ENCODE results near the gene RSPO3.

DNA sequence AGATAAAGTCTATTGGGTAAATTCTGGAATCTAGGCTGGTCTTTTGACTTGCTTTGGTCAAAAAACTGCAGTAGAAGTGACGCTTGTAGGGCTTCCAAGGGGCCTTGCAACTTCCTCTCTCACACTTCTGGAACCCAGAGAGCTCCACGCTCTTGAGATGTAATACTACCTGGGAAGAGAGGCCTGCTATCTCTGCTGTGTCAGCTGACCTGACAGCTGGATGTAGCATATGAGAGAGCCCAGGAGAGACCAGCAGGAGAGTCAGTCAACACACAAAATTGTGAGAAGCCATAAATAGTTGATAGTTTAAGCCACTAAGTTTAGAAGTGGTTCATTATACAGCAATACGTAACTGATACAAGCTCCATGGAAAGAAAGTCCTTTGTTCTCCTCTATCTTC, 7.8 kb upstream of the RSPO3 start:
- TF ChIP-seq GATAD1 (CRISPR knock-in tag; IDR thresholded peaks at IDR 0.05) (no peak), CAMTA2 (CRISPR knock-in tag; IDR thresholded peaks at IDR 0.05; ENCODE audit: borderline replicate concordance) (no peak), DNMT3B (CRISPR knock-in tag; conservative IDR thresholded peaks at IDR 0.05) (no peak), MXI1 (IDR thresholded peaks at IDR 0.05; ENCODE audit: borderline replicate concordance, low read depth, low read length) (no peak), POLR2A (IDR thresholded peaks at IDR 0.05; ENCODE audit: insufficient read depth in 1 of 2, low read depth in 2 of 2, low read length in 2 of 2) (no peak)
- TF ChIP-seq, protein P1, sequence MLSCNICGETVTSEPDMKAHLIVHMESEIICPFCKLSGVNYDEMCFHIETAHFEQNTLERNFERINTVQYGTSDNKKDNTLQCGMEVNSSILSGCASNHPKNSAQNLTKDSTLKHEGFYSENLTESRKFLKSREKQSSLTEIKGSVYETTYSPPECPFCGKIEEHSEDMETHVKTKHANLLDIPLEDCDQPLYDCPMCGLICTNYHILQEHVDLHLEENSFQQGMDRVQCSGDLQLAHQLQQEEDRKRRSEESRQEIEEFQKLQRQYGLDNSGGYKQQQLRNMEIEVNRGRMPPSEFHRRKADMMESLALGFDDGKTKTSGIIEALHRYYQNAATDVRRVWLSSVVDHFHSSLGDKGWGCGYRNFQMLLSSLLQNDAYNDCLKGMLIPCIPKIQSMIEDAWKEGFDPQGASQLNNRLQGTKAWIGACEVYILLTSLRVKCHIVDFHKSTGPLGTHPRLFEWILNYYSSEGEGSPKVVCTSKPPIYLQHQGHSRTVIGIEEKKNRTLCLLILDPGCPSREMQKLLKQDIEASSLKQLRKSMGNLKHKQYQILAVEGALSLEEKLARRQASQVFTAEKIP (CRISPR knock-in tag; IDR thresholded peaks at IDR 0.05; ENCODE audit: borderline replicate concordance): no peak
- TF ChIP-seq, protein P2, sequence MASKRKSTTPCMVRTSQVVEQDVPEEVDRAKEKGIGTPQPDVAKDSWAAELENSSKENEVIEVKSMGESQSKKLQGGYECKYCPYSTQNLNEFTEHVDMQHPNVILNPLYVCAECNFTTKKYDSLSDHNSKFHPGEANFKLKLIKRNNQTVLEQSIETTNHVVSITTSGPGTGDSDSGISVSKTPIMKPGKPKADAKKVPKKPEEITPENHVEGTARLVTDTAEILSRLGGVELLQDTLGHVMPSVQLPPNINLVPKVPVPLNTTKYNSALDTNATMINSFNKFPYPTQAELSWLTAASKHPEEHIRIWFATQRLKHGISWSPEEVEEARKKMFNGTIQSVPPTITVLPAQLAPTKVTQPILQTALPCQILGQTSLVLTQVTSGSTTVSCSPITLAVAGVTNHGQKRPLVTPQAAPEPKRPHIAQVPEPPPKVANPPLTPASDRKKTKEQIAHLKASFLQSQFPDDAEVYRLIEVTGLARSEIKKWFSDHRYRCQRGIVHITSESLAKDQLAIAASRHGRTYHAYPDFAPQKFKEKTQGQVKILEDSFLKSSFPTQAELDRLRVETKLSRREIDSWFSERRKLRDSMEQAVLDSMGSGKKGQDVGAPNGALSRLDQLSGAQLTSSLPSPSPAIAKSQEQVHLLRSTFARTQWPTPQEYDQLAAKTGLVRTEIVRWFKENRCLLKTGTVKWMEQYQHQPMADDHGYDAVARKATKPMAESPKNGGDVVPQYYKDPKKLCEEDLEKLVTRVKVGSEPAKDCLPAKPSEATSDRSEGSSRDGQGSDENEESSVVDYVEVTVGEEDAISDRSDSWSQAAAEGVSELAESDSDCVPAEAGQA (IDR thresholded peaks at IDR 0.05; ENCODE audit: low read depth): no peak
- TF ChIP-seq, protein P2 (CRISPR knock-in tag; IDR thresholded peaks at IDR 0.05; ENCODE audit: borderline replicate concordance): no peak
- TF ChIP-seq, protein P3, sequence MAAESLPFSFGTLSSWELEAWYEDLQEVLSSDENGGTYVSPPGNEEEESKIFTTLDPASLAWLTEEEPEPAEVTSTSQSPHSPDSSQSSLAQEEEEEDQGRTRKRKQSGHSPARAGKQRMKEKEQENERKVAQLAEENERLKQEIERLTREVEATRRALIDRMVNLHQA (CRISPR knock-in tag; IDR thresholded peaks at IDR 0.05): no peak
- TF ChIP-seq, protein P4, sequence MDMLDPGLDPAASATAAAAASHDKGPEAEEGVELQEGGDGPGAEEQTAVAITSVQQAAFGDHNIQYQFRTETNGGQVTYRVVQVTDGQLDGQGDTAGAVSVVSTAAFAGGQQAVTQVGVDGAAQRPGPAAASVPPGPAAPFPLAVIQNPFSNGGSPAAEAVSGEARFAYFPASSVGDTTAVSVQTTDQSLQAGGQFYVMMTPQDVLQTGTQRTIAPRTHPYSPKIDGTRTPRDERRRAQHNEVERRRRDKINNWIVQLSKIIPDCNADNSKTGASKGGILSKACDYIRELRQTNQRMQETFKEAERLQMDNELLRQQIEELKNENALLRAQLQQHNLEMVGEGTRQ (IDR thresholded peaks at IDR 0.05; ENCODE audit: low read depth, low read length): no peak
- TF ChIP-seq, protein P4 (CRISPR knock-in tag; IDR thresholded peaks at IDR 0.05; ENCODE audit: borderline replicate concordance): no peak
- TF ChIP-seq, protein P5, sequence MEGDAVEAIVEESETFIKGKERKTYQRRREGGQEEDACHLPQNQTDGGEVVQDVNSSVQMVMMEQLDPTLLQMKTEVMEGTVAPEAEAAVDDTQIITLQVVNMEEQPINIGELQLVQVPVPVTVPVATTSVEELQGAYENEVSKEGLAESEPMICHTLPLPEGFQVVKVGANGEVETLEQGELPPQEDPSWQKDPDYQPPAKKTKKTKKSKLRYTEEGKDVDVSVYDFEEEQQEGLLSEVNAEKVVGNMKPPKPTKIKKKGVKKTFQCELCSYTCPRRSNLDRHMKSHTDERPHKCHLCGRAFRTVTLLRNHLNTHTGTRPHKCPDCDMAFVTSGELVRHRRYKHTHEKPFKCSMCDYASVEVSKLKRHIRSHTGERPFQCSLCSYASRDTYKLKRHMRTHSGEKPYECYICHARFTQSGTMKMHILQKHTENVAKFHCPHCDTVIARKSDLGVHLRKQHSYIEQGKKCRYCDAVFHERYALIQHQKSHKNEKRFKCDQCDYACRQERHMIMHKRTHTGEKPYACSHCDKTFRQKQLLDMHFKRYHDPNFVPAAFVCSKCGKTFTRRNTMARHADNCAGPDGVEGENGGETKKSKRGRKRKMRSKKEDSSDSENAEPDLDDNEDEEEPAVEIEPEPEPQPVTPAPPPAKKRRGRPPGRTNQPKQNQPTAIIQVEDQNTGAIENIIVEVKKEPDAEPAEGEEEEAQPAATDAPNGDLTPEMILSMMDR (CRISPR knock-in tag; IDR thresholded peaks at IDR 0.05): no peak
- TF ChIP-seq, protein P6, sequence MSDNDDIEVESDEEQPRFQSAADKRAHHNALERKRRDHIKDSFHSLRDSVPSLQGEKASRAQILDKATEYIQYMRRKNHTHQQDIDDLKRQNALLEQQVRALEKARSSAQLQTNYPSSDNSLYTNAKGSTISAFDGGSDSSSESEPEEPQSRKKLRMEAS (IDR thresholded peaks at IDR 0.05): no peak

All from HepG2 (cell line).